HG03575 (cell line): ENCODE results near the gene GSTM4.

Source experiments
- ATAC-seq: cut with Tn5 transposase; IDR thresholded peaks from one replicate; pipeline ENCODE4 v1.9.1; 2021; ENCODE audit not compliant: unreplicated experiment, insufficient number of reproducible peaks, low FRiP score; ENCODE audit errors: extremely low read depth

Gene GSTM4

GRCh38 chr1:109623601-109624161 is 32.2 kb upstream of the GSTM4 start:
- no peak for ATAC-seq

DNA sequence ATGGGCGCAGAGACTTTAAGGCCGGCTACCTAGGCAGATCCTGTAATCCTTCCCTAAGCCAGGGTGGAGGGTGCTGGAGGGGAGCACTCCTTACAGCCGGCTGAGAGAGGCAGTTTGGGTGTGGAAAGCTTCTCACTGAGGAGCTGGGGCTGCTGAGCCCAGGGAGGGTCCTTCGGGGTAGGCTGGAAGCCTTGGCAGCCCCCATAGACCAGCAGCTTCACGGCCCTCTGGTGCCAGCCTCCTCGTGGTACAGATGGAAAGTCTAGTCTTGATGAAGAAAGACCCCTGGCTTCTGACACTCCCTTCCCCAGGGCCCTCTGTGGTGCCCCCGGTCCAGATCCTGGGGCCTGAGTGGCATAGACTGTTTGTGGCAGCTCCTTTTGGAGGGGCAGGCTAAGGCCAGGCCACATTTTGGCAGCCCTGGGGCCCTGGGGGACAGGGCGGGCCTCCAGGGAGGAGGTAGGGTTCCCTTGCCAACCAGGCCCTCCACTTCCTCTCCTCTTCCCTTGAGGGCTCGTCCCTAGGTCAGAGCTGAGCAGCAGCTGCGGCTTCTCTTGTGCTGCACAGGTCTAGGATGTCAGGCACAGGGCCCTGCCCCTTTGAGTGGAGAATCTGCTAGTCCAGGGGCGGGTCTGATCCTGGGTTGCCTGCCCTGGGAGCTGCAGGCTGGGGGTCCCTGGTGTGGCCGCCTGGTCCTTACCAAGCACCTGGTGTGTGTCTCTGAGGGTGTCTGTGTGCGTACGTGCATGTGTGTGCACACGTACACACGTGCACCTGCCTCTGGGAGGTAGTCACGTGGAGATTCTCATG is 31.5 kb upstream of the GSTM4 start:
- no peak for ATAC-seq

GRCh38 chr1:109625176-109625575 is 30.7 kb upstream of the GSTM4 start:
- ATAC-seq, result no peak

DNA sequence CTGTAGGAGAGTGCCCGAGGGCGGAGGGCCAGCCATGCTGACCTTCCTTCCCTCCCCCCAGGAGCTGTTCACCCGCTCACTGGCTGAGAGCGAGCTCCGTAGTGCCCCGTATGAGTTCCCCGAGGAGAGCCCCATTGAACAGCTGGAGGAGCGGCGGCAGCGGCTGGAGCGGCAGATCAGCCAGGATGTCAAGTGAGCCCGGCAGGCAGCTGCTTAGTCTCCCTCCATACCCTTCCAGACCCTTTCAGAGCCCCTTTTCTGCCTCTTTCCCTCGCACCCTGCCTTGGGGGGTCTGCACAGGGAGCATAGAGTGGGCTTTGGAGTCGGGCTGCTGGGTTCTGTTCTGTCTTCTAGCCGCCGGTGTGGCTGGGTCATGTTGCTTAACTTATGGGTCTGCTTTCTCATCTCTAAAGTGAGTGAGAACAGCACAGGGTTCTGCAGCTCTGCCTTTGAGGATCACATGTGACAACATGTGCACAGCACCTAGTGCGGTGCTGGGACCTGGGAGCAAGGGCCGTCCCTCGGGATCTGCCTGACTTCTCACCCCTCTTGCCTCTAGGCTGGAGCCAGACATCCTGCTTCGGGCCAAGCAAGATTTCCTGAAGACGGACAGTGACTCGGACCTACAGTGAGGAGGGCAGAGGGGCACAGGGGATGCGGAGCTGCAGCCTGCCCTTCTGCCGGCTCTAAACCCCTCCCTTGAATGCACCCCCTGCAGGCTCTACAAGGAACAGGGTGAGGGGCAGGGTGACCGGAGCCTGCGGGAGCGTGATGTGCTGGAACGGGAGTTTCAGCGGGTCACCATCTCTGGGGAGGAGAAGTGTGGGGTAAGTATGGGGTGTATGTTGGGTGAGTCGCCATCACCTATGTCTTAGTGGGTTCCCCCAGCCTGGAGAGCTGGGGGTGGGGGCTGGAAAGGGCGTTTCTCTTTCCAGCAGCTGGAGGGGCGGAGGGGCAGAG is 30.0 kb upstream of the GSTM4 start:
- ATAC-seq, result no peak

GRCh38 chr1:109626682-109627408 is 29.1 kb upstream of the GSTM4 start:
- no peak for ATAC-seq

DNA sequence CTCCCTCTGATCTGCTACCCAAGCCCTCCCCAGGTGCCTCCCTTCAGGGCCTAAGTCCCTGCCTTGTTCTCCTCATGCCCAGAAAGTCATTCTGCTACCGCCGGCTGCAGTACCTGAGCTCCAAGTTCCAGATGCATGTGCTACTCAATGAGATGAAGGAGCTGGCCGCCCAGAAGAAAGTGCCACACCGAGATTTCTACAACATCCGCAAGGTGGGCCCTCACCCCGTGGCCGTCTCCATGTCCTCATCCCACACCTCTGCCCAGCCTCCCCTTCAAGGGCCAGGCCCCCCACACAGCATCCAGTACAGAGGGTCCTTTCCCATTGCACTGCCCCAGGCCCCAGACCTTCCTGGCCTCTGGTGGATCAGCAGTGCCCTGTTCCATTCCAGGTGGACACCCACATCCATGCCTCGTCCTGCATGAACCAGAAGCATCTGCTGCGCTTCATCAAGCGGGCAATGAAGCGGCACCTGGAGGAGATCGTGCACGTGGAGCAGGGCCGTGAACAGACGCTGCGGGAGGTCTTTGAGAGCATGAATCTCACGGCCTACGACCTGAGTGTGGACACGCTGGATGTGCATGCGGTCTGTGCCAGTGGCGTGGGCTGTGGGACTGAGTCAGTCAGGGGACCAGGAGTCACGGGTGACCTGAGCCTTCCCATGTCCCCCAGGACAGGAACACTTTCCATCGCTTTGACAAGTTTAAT is 28.1 kb upstream of the GSTM4 start:
- no peak for ATAC-seq

GRCh38 chr1:109628540-109629321 is 27.2 kb upstream of the GSTM4 start:
- ATAC-seq, result no peak

GRCh38 chr1:109629372-109630030 is 26.4 kb upstream of the GSTM4 start:
- ATAC-seq, result no peak

DNA sequence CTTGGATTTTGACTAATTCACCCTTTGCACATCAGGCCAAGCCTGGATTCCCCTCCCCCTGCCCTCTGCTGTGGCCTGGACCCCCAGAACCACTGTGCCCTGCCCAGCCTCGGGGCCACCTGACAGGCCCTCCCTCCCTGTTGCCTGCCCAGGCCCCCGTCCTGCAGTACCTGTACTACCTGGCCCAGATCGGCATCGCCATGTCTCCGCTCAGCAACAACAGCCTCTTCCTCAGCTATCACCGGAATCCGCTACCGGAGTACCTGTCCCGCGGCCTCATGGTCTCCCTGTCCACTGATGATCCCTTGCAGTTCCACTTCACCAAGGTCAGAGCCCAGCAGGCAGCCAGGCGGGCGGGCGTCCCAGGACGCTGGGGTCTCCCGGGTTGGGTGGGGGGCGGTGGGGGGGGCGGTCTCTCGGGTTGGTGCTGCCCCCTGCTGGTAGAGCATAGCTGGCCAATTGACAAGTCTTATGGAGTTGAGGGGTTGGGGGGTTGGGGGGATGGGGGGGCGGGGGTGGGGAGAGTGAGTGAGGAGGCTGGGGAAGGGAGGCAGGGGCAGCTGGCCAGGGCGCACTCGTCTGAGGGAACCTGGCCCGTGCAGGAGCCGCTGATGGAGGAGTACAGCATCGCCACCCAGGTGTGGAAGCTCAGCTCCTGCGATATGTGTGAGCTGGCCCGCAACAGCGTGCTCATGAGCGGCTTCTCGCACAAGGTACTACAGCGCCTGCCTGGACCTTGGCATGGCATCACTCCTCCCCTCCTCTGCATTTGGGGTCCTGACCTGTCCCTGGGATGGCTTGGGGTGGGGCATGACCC is 25.6 kb upstream of the GSTM4 start:
- no peak for ATAC-seq

- ATAC-seq, result no peak
Observed at GRCh38 chr1:109630898-109631512, 24.9 kb upstream of the GSTM4 start.

DNA sequence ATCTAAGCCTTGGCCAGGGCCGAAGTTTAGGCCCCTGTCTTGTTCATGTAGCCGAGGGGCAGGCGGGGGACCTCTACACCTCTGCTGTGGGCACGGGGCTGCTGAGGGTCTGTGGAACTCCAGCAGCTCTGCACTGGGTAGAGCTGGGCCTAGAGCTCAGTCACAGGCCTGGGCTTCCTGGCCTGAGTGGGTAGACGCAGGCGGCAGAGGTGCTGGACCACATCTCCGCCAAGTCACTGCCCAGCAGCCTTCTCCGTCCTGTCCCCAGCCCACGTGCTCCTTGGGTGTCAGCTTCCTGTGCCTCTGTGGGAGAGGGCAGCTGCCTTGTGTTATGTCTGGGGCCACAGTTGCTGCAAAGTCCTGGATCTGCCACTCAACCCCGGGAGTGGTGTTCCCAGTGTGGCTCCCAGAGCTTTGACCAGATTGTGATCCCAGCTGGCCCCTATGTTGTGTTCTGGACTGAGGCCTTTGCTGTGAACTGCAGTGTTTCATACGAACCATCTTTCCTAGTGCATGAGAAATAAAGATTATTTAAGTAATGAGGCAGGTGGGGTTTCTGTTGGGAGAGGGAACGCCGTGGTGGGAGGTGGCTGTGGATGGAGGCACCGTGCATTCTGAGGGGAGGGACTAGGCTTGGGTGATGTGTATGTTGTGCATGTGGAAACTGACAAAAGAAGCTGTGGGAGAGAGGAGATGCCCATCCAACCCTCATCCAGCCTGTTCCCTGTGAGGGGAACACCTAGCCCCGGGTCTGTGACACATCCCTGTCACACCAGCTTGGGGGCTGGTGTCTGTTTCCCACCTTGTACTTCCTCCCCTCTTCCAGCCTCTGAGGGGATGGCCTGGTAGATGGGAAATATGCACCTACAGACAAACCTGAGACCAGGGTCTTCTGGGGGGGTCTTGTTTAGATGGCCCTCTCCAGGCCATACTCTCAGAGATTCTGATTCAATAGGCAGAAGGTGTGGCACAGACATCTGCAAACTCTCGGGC is 24.1 kb upstream of the GSTM4 start:
- ATAC-seq, result no peak

DNA sequence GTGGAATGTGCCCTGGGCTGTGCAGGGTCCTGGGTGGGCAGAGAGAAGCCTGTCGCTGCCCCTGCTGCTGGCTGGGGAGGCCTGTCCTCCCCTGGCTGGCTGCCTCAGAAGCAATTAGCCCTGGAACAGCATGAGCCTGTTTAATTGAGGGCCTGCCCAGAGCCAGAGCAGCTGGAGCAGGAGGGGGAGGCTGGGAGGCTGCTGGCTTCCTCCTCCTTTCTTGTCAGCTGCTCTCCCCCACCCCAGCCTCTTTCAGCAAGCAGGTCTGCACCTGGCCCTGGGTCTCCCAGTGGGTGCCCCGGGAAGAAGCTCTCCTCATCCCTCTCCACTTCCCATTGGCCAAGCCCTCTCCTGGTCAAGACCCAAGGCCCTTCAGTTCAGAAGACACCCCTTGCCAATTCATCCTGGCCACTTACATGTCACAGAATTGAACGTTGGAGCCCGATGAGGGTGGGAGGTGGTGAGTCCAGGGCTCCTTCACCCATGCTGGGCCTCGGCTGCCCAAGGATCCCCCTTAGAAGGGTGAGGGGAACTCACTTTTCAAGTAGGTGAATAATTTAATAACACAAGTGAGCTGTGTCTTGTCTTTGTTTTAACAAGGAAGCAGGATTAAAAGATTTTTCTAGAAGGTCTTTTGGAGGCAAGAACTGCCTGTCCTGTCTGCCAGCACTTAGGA is 23.1 kb upstream of the GSTM4 start:
- ATAC-seq, result no peak

- no peak for ATAC-seq
Observed at GRCh38 chr1:109634292-109634691, 21.6 kb upstream of the GSTM4 start.
